A549 (cell line): Measurements from ENCODE around the gene AFG3L2. TPM values are rescaled to one million over a fixed set of nuclear protein-coding genes. Genes with fewer than 3 reads are reported as not detected.

Experiments used
- ATAC-seq, 2 experiments: fragments of 200-7000 bp in 1 of 2; fragments of >200 bp in 1 of 2; cut with Nextera tagmentation in 1 of 2; cut with Tn5 transposase in 1 of 2; 3 replicates each; pipeline versions ENCODE4 v1.8.0 to v1.9.1; 2018 to 2020; ENCODE audit warnings: mild to moderate bottlenecking in 1 of 2, moderate library complexity in 1 of 2
- CTCF ChIA-PET: fragments of 300-600 bp; sonication (Branson Sonifier 250); formaldehyde crosslinking; extraction: SDS; loops from one replicate; lab custom pipeline; 2021; ENCODE audit warnings: antibody characterized with exemption, inconsistent platforms; lab: Yijun Ruan, JAX
- POLR2A ChIA-PET: fragments of 350-600 bp; formaldehyde crosslinking; extraction: SDS; loops from one replicate; lab custom pipeline; 2021; ENCODE audit warnings: antibody characterized with exemption, inconsistent platforms; lab: Yijun Ruan, JAX
- DNase-seq, 2 experiments: peaks; one replicate each; pipeline versions ENCODE4 v3.0.0 to v3.0.0-alpha.2; 2011 to 2016; ENCODE audit warnings: low read depth in 1 of 2, low spot score in 1 of 2
- FAIRE-seq: peaks from 2 replicates; lab custom pipeline; 2011; peaks lifted over from hg19 to GRCh38; lab: Jason Lieb, UNC
- H3K27ac ChIP-seq, 2 experiments: fragments of >200 bp; sonication (Bioruptor Twin); formaldehyde crosslinking; 3 replicates each; pipeline ENCODE4 v1.5.1; 2016 to 2017
- H3K4me1 ChIP-seq: fragments of >200 bp; sonication (Bioruptor Twin); formaldehyde crosslinking; 3 replicates; pipeline ENCODE4 v1.6.1; 2016
- H3K4me2 ChIP-seq: fragments of >200 bp; sonication (Bioruptor Twin); formaldehyde crosslinking; 3 replicates; pipeline ENCODE4 v1.6.1; 2016
- H3K4me3 ChIP-seq: fragments of >200 bp; sonication (Bioruptor Twin); formaldehyde crosslinking; 3 replicates; pipeline ENCODE4 v1.5.1; 2016
- H3K9me3 ChIP-seq: fragments of >200 bp; sonication (Bioruptor Twin); formaldehyde crosslinking; 3 replicates; pipeline ENCODE4 v1.6.1; 2016
- ATOH8 ChIP-seq: fragments of 250-450 bp; sonication (Bioruptor Pico); IDR thresholded peaks from 2 replicates; pipeline ENCODE4 v1.5.0; 2020; ENCODE audit warnings: low read depth, mild to moderate bottlenecking, moderate library complexity
- BHLHE40 ChIP-seq: IDR thresholded peaks from 2 replicates; pipeline ENCODE4 v1.6.1; 2012; ENCODE audit warnings: low read depth, low read length, inconsistent platforms
- CBX2 ChIP-seq: fragments of 200-600 bp; sonication (generic); IDR thresholded peaks from 2 replicates; pipeline ENCODE4 v1.6.1; 2016; ENCODE audit warnings: low read depth, mild to moderate bottlenecking, borderline replicate concordance
- CEBPB ChIP-seq, 2 experiments: fragments of >200 bp in 1 of 2; sonication (Bioruptor Twin) in 1 of 2; formaldehyde crosslinking in 1 of 2; IDR thresholded peaks; 2 replicates each; pipeline ENCODE4 v1.6.1; 2012 to 2016
- CHD2 ChIP-seq: fragments of 150-350 bp; IDR thresholded peaks from 2 replicates; pipeline ENCODE4 v1.6.1; 2014; ENCODE audit warnings: low read length; ENCODE audit not compliant: partially characterized antibody
- CTCF ChIP-seq: fragments of >200 bp; sonication (Bioruptor Twin); formaldehyde crosslinking; IDR thresholded peaks from 3 replicates; pipeline ENCODE4 v1.5.1; 2016
- E2F6 ChIP-seq: IDR thresholded peaks from 2 replicates; pipeline ENCODE4 v1.6.1; 2012; ENCODE audit warnings: low read depth, borderline replicate concordance
- EHF ChIP-seq: fragments of 250-450 bp; sonication (Bioruptor Pico); IDR thresholded peaks from 2 replicates; pipeline ENCODE4 v1.5.0; 2020; ENCODE audit warnings: mild to moderate bottlenecking
- ELK1 ChIP-seq: fragments of 150-350 bp; IDR thresholded peaks from 2 replicates; pipeline ENCODE4 v1.6.1; 2014; ENCODE audit warnings: low read depth, mild to moderate bottlenecking, low read length
- EP300 ChIP-seq, 2 experiments: fragments of >200 bp; sonication (Bioruptor Twin); formaldehyde crosslinking; IDR thresholded peaks; 2 replicates in 1 of 2; 3 replicates in 1 of 2; pipeline ENCODE4 v1.6.1; 2016 to 2017
- ESRRA ChIP-seq: fragments of 150-350 bp; IDR thresholded peaks from 2 replicates; pipeline ENCODE4 v1.6.1; 2014; ENCODE audit warnings: mild to moderate bottlenecking, low read length, borderline replicate concordance
- FOSB ChIP-seq: fragments of 250-450 bp; sonication (Bioruptor Pico); IDR thresholded peaks from 2 replicates; pipeline ENCODE4 v1.5.0; 2020; ENCODE audit warnings: mild to moderate bottlenecking, moderate library complexity
- HDAC2 ChIP-seq: fragments of 200-600 bp; sonication (generic); IDR thresholded peaks from 2 replicates; pipeline ENCODE4 v1.6.1; 2016
- HOXB13 ChIP-seq: fragments of 250-450 bp; sonication (Bioruptor Pico); IDR thresholded peaks from 2 replicates; pipeline ENCODE4 v1.5.0; 2020; ENCODE audit warnings: low read depth, mild to moderate bottlenecking, moderate library complexity
- HOXB5 ChIP-seq: fragments of 250-450 bp; sonication (Bioruptor Pico); IDR thresholded peaks from 2 replicates; pipeline ENCODE4 v1.5.0; 2020; ENCODE audit warnings: mild to moderate bottlenecking, moderate library complexity
- JUNB ChIP-seq: fragments of >200 bp; sonication (Bioruptor Twin); formaldehyde crosslinking; IDR thresholded peaks from 2 replicates; pipeline ENCODE4 v1.6.1; 2016
- KDM5A ChIP-seq: fragments of 200-600 bp; sonication (generic); IDR thresholded peaks from 2 replicates; pipeline ENCODE4 v1.6.1; 2016; ENCODE audit warnings: antibody characterized with exemption, mild to moderate bottlenecking
- MAFK ChIP-seq: fragments of 450-650 bp; IDR thresholded peaks from 2 replicates; pipeline ENCODE4 v1.6.1; 2014; ENCODE audit not compliant: partially characterized antibody
- MAX ChIP-seq: IDR thresholded peaks from 2 replicates; pipeline ENCODE4 v1.6.1; 2012
- NPAS2 ChIP-seq: fragments of 250-450 bp; sonication (Bioruptor Pico); IDR thresholded peaks from 2 replicates; pipeline ENCODE4 v1.8.0; 2022; ENCODE audit warnings: mild to moderate bottlenecking, moderate library complexity, borderline replicate concordance
- NR3C1 ChIP-seq: fragments of >200 bp; sonication (Bioruptor Twin); formaldehyde crosslinking; IDR thresholded peaks from 3 replicates; pipeline ENCODE4 v1.6.1; 2017
- PBX3 ChIP-seq: IDR thresholded peaks from 2 replicates; pipeline ENCODE4 v1.6.1; 2012
- POLR2A ChIP-seq: IDR thresholded peaks from 2 replicates; pipeline ENCODE4 v1.6.1; 2012; ENCODE audit warnings: mild to moderate bottlenecking, low read length
- RCOR1 ChIP-seq: fragments of 150-350 bp; IDR thresholded peaks from 2 replicates; pipeline ENCODE4 v1.6.1; 2014; ENCODE audit warnings: antibody characterized with exemption, low read length, low read depth
- RFX5 ChIP-seq: fragments of 450-650 bp; IDR thresholded peaks from 2 replicates; pipeline ENCODE4 v1.7.1; 2014; ENCODE audit warnings: antibody characterized with exemption, mild to moderate bottlenecking, moderate library complexity
- SMC3 ChIP-seq: fragments of >200 bp; sonication (Bioruptor Twin); formaldehyde crosslinking; IDR thresholded peaks from 3 replicates; pipeline ENCODE4 v1.6.1; 2018; ENCODE audit warnings: inconsistent platforms
- ZC3H11A ChIP-seq: fragments of 450-650 bp; IDR thresholded peaks from 2 replicates; pipeline ENCODE4 v1.6.1; 2014; ENCODE audit warnings: antibody characterized with exemption, mild to moderate bottlenecking
- WGBS: methylation state at CpG from one replicate; pipeline ENCODE4 v1.1.6; 2017; ENCODE audit errors: missing lambda C conversion rate; 5-methylcytosine and 5-hydroxymethylcytosine counted together
- polyA plus RNA-seq, 4 experiments: library from polyadenylated mRNA; depleted of rRNA in 3 of 4; stranded (reverse); fragments of >200 nt; fragmentation: RNase III in 1 of 4; extraction: RNeasy Plus Mini Kit Qiagen cat#74134 plus additional on column Dnase treatment in 1 of 4; gene quantifications; 2 replicates in 3 of 4; 3 replicates in 1 of 4; pipeline ENCODE4 v1.2.3, GENCODE V29; 2011 to 2017

The AFG3L2 gene
- polyA plus RNA-seq, 2 of the 4 experiments (the other 2 are of a cell fraction), result 33.7 to 56.4 TPM

GRCh38 chr18:12346240-12346565 is 30.8 kb downstream of the AFG3L2 start:
- Histone ChIP-seq H3K4me3 (no peak overlapping the region), H3K4me1 (no peaks in the 10 kb centered on the region), H3K9me3 (no peaks in the 10 kb centered on the region), H3K27ac (no peak overlapping the region), H3K4me2 (no peak overlapping the region)
- no peak for FAIRE-seq
- POLR2A ChIA-PET, result no interaction called here
- ATAC-seq, result 0 out of 6 replicates have a peak, but pooled peaks of 1 of the 2 experiments have one; percentile 30
- CTCF ChIA-PET, result no interaction called here
- no peak for DNase-seq
- 96% methylated on average over 7 of the region's 7 CpGs for WGBS
- no peak for TF ChIP-seq CEBPB (IDR thresholded peaks at IDR 0.05)
- TF ChIP-seq BHLHE40, result no peak
- TF ChIP-seq EHF, result no peak
- no peak for TF ChIP-seq HDAC2
- no peak for TF ChIP-seq MAX
- TF ChIP-seq FOSB, result no peak

- no peaks in the 10 kb centered on the region for H3K9me3 ChIP-seq
- ATAC-seq (no peak; a peak in 1 of 6 replicates), FAIRE-seq (no peak), DNase-seq (no peak)
- H3K4me3 ChIP-seq, result no peak overlapping the region
- CTCF ChIA-PET, result no interaction called here
- TF ChIP-seq RCOR1, result no peak
- no peak for TF ChIP-seq ELK1
- no peak for TF ChIP-seq ATOH8 (CRISPR knock-in tag)
- TF ChIP-seq HOXB5 (CRISPR knock-in tag), result no peak
- no peak for TF ChIP-seq NPAS2
- TF ChIP-seq NR3C1, result no peak
- no peak for TF ChIP-seq SMC3
- TF ChIP-seq HOXB13, result no peak
- no peak for TF ChIP-seq EP300 (IDR thresholded peaks at IDR 0.05)
- TF ChIP-seq CHD2, result no peak
- no peak for TF ChIP-seq HDAC2
- no peak for TF ChIP-seq RFX5
- TF ChIP-seq CBX2, result no peak
- no peak overlapping the region for H3K27ac ChIP-seq
- H3K4me2 ChIP-seq, result no peak overlapping the region
- POLR2A ChIA-PET, result no interaction called here
- H3K4me1 ChIP-seq, result no peaks in the 10 kb centered on the region
- WGBS, result 84% methylated on average over 13 of the region's 13 CpGs
Measured at GRCh38 chr18:12345491-12346239, 31.4 kb downstream of the AFG3L2 start.

GRCh38 chr18:12342661-12343060 is 34.4 kb downstream of the AFG3L2 start:
- Histone ChIP-seq H3K4me3 (no peak overlapping the region), H3K27ac (no peak overlapping the region), H3K9me3 (no peaks in the 10 kb centered on the region), H3K4me1 (peaks cover under 1% of the 10 kb centered on the region; the same call in 1 of the 3 replicates), H3K4me2 (no peak overlapping the region)
- ChIA-PET POLR2A (no interaction called here), CTCF (no interaction called here)
- DNase-seq (no peak), ATAC-seq (no peak), FAIRE-seq (no peak)
- 88% methylated on average over 4 of the region's 4 CpGs for whole genome bisulfite sequencing
- TF ChIP-seq PBX3 (no peak), EP300 (IDR thresholded peaks at IDR 0.05) (no peak), SMC3 (no peak), CBX2 (no peak), E2F6 (no peak), ZC3H11A (no peak), POLR2A (no peak), JUNB (no peak), ESRRA (no peak), KDM5A (no peak), ATOH8 (CRISPR knock-in tag) (no peak), MAFK (no peak), CTCF (no peak)
